IPS-15b (cell line): ENCODE measurements around the gene C22orf31.

Experiments
- H3K27me3 ChIP-seq: one replicate; pipeline ENCODE4 v1.6.1; 2013; ENCODE audit warnings: low read length; ENCODE audit not compliant: control insufficient read depth, insufficient read depth
- H3K36me3 ChIP-seq: one replicate; pipeline ENCODE4 v1.6.1; 2013; ENCODE audit warnings: low read length; ENCODE audit not compliant: control insufficient read depth, insufficient read depth
- H3K4me1 ChIP-seq: one replicate; pipeline ENCODE4 v1.6.1; 2013; ENCODE audit warnings: mild to moderate bottlenecking, low read length; ENCODE audit not compliant: control insufficient read depth, insufficient read depth
- H3K4me3 ChIP-seq: one replicate; pipeline ENCODE4 v1.5.1; 2013; ENCODE audit warnings: low read depth, low read length
- H3K9ac ChIP-seq: one replicate; pipeline ENCODE4 v1.6.1; 2013; ENCODE audit warnings: low read depth, mild to moderate bottlenecking, low read length
- H3K9me3 ChIP-seq: one replicate; pipeline ENCODE4 v1.6.1; 2013; ENCODE audit warnings: mild to moderate bottlenecking, low read length; ENCODE audit not compliant: control insufficient read depth, insufficient read depth

C22orf31 gene

DNA sequence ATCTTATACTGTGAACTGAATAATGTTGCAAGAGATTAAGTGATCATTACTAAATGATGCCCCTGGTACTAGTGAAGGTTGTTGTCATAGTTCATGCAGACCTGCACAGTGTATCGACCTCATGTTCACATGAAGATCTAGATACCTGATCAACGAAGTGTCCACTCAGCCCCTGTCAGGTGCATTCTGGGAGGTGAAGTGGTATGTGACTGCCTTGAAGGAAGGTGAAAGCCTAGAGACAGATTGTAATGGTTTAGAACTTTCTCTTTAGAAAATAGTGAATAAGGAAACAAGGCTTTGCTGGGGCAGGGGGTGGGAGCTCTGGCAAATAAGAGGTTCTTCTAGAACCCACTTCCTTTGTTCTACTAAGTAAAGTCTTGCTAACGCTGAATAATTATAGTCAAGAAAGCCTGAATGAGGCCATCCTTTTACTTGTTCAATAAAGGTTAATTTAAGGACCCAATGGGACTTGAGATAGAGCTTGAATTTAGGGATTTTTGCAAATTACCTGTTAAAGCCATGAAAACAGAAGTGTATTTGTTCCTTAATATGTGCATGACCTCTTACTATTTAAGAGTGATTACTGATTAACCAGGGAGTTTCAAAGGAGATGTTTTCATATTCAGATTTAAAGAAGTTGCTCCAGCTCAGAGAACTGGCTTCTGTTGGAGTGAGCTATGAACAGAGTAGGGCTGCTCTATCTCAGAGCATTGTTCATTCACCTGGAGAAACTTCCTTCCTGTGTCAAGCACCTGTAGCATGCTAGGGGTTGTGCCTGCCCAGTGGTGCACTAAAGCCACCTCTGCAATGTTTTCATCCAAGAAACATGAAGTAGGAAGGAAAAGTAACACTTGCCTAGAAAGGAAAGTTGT, 45.3 kb downstream of the C22orf31 start:
- Histone ChIP-seq H3K36me3 (no peaks in the 10 kb centered on the region), H3K4me3 (no peak overlapping the region), H3K4me1 (peaks cover 8% of the 10 kb centered on the region), H3K27me3 (no peaks in the 10 kb centered on the region), H3K9me3 (no peaks in the 10 kb centered on the region), H3K9ac (no peak overlapping the region)

DNA sequence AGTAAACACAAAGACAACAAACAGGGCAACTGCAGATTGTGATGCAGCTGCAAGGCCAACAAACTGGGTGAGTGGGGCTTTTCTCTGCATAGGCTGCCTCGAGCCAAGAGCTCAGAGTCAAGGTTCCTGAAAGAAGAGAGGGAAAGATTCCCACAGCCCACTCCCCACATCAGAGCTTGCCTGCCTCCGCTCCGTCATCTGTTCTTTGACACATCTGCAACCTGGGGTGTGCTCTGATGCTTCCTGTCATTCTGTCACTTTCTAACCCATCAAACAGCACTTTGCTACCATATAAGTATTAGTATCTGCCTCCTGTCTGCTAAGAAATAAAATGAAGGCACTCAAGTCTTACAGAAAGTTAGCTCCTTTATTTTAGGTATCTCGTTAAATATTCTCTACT, 46.9 kb downstream of the C22orf31 start:
- H3K4me3 ChIP-seq = no peak overlapping the region
- H3K9ac ChIP-seq = no peak overlapping the region
- H3K4me1 ChIP-seq = peaks cover 8% of the 10 kb centered on the region
- no peaks in the 10 kb centered on the region for H3K27me3 ChIP-seq
- H3K36me3 ChIP-seq = no peaks in the 10 kb centered on the region
- no peaks in the 10 kb centered on the region for H3K9me3 ChIP-seq

DNA sequence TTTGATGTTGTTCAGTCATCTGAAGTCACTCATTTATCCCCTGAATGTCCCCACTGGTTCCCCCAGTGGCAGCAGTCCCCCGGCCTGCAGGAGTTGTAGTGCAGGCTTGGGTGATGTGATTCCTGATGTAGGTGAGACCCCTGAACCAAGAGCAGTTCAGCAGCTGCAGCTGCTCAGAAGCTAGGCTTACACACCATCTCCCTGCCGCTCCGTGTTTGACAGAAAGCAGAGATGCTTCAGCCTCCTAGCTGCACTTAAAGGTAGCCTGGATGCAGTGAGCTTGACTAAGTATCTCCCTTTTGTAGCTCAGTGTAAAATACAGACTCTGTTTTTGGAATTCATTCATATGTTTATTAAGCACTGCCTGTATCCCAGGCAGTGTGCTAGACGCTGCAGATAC, 47.3 kb downstream of the C22orf31 start:
- Histone ChIP-seq H3K27me3 (no peaks in the 10 kb centered on the region), H3K36me3 (no peaks in the 10 kb centered on the region), H3K9me3 (no peaks in the 10 kb centered on the region), H3K4me3 (no peak overlapping the region), H3K4me1 (peaks cover 8% of the 10 kb centered on the region), H3K9ac (no peak overlapping the region)

DNA sequence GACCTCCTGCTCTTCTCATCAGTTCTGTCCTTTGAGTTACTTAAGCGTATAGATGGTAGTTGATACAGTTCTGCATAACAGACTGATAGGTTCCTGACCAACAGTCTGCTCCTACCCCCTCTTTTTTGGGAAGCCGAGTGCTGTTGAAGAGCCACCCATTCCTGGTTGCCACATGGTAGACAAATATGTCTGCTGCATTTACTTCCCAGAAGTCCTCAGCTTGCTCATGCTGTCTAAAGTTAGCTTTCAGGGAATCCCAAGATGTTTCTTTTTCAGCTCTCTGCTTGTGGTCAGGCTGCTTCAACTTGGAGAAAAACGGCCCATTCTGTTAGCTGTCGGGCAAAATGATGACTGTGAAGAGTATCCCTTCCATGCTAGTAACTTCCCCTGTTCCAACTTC, 48.7 kb downstream of the C22orf31 start:
- peaks cover 16% of the 10 kb centered on the region for H3K4me1 ChIP-seq
- no peaks in the 10 kb centered on the region for H3K27me3 ChIP-seq
- H3K36me3 ChIP-seq = no peaks in the 10 kb centered on the region

GRCh38 chr22:29012101-29012433, 49.6 kb downstream of the C22orf31 start:
- no peaks in the 10 kb centered on the region for H3K36me3 ChIP-seq
- no peaks in the 10 kb centered on the region for H3K9me3 ChIP-seq
- peaks cover 16% of the 10 kb centered on the region for H3K4me1 ChIP-seq
- H3K9ac ChIP-seq = no peak overlapping the region
- no peaks in the 10 kb centered on the region for H3K27me3 ChIP-seq
- no peak overlapping the region for H3K4me3 ChIP-seq

More for the DNA sequence above, 48.7 kb downstream of the C22orf31 start:
- Histone ChIP-seq H3K9me3 (no peaks in the 10 kb centered on the region), H3K4me3 (no peak overlapping the region), H3K9ac (no peak overlapping the region)

GRCh38 chr22:29011240-29012100, 50.2 kb downstream of the C22orf31 start:
- no peak overlapping the region for H3K9ac ChIP-seq
- peaks cover 19% of the 10 kb centered on the region for H3K4me1 ChIP-seq
- no peaks in the 10 kb centered on the region for H3K36me3 ChIP-seq
- H3K27me3 ChIP-seq = no peaks in the 10 kb centered on the region
- no peaks in the 10 kb centered on the region for H3K9me3 ChIP-seq
- H3K4me3 ChIP-seq = no peak overlapping the region

DNA sequence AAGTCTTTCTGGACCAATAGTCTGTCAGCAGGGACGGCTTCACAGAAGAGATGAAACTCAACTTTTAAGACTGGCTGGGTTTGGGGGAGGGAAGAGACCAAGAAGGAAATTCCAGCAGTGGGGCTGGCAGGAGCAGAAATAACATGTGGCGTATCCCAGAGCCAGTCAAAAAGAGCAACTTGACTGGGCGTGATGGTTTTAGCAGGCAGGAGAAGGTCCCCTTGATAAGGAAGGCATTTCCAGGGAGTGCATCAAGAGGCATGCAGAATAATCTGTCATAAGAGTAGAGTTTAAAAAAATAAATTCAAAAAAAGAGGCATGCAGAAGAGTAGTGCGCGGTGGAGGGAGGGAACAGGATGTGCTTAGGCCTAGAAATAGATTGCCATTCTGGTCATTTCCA, 52.5 kb downstream of the C22orf31 start:
- Histone ChIP-seq H3K4me1 (peaks cover 24% of the 10 kb centered on the region), H3K27me3 (no peaks in the 10 kb centered on the region), H3K4me3 (no peak overlapping the region), H3K36me3 (no peaks in the 10 kb centered on the region), H3K9me3 (no peaks in the 10 kb centered on the region), H3K9ac (no peak overlapping the region)
